HUES64 (cell line): ENCODE data around the gene MAGOHB. TPM values are rescaled to one million over a fixed set of nuclear protein-coding genes. Genes with fewer than 3 reads are reported as not detected.
"Not testable (repeated sequence)": the region's sequence is repeated elsewhere in the genome, so short reads cannot be mapped to it uniquely, and the experiment has no call there.

Experiments
- H3K27ac ChIP-seq: 2 replicates; pipeline ENCODE4 v1.7.0; 2013; ENCODE audit warnings: low read depth, low read length, inconsistent platforms
- H3K27me3 ChIP-seq: 2 replicates; pipeline ENCODE4 v1.6.1; 2013; ENCODE audit warnings: mild to moderate bottlenecking, low read length; ENCODE audit not compliant: insufficient read depth
- H3K36me3 ChIP-seq: 2 replicates; pipeline ENCODE4 v1.6.1; 2013; ENCODE audit warnings: mild to moderate bottlenecking, low read length; ENCODE audit not compliant: insufficient read depth
- H3K4me1 ChIP-seq: 2 replicates; pipeline ENCODE4 v1.6.1; 2013; ENCODE audit warnings: mild to moderate bottlenecking, low read length, moderate library complexity; ENCODE audit not compliant: insufficient read depth
- H3K4me3 ChIP-seq: 2 replicates; pipeline ENCODE4 v1.5.1; 2013; ENCODE audit warnings: mild to moderate bottlenecking, low read length, moderate library complexity
- H3K9ac ChIP-seq: 2 replicates; pipeline ENCODE4 v1.6.1; 2013; ENCODE audit warnings: mild to moderate bottlenecking, low read depth, low read length
- H3K9me3 ChIP-seq: 2 replicates; pipeline ENCODE4 v1.6.1; 2013; ENCODE audit warnings: low read depth, low read length; ENCODE audit not compliant: insufficient read depth
- WGBS: fragments of 150-250, 120-280 bp; methylation state at CpG from one replicate; pipeline ENCODE4 v1.1.7; 2013; ENCODE audit warnings: missing lambda C conversion rate; 5-methylcytosine and 5-hydroxymethylcytosine counted together
- polyA plus RNA-seq, 2 experiments: library from polyadenylated mRNA; stranded (reverse); fragments of 50-300 nt; gene quantifications; one replicate each; pipeline ENCODE4 v1.2.3, GENCODE V29; 2013

MAGOHB gene
- polyA plus RNA-seq (2013, experiment 1 of 2) = 56.2 TPM
- polyA plus RNA-seq (2013, experiment 2 of 2) = 52.7 TPM

GRCh38 chr12:10613349-10614055 is at the start of gene MAGOHB:
Gene MAGOHB (minus strand): TSS chr12:10613609. CDS start chr12:10613532, 77 bp downstream.
- Histone ChIP-seq H3K27me3 (no peaks in the 10 kb centered on the region), H3K4me1 (peaks cover 9% of the 10 kb centered on the region; the same call in 1 of the 2 replicates), H3K9ac (peak within 1 kb of the TSS; percentile 98), H3K9me3 (no peaks in the 10 kb centered on the region), H3K27ac (peak within 1 kb of the TSS; percentile 84), H3K4me3 (peak within 1 kb of the TSS; percentile 81), H3K36me3 (peaks cover 40% of the 10 kb centered on the region)
- under 1% methylated on average over 39 of the region's 45 CpGs for whole genome bisulfite sequencing

GRCh38 chr12:10661338-10661737 is 47.9 kb upstream of the MAGOHB start:
- H3K4me3 ChIP-seq = no peak overlapping the region
- H3K9me3 ChIP-seq = peaks cover 25% of the 10 kb centered on the region
- H3K36me3 ChIP-seq = no peaks in the 10 kb centered on the region
- no peaks in the 10 kb centered on the region for H3K4me1 ChIP-seq
- H3K9ac ChIP-seq = no peak overlapping the region
- H3K27me3 ChIP-seq = no peaks in the 10 kb centered on the region
- no peak overlapping the region for H3K27ac ChIP-seq
- 95% methylated on average over 3 of the region's 3 CpGs for WGBS

- no peaks in the 10 kb centered on the region for H3K27me3 ChIP-seq
- H3K9me3 ChIP-seq = peaks cover 28% of the 10 kb centered on the region
- no peaks in the 10 kb centered on the region for H3K4me1 ChIP-seq
- H3K4me3 ChIP-seq = no peak overlapping the region
- H3K36me3 ChIP-seq = no peaks in the 10 kb centered on the region
- H3K27ac ChIP-seq = no peak overlapping the region
- H3K9ac ChIP-seq = no peak overlapping the region
These were observed 40.6 kb upstream of the MAGOHB start for GRCh38 chr12:10654003-10654402.

- no peaks in the 10 kb centered on the region for H3K4me1 ChIP-seq
- no peaks in the 10 kb centered on the region for H3K36me3 ChIP-seq
- H3K27ac ChIP-seq = no peak overlapping the region
- no peak overlapping the region for H3K9ac ChIP-seq
- no peak overlapping the region for H3K4me3 ChIP-seq
- 95% methylated on average over 3 of the region's 3 CpGs for WGBS
- peaks cover 24% of the 10 kb centered on the region for H3K9me3 ChIP-seq
- no peaks in the 10 kb centered on the region for H3K27me3 ChIP-seq
These were observed 38.8 kb upstream of the MAGOHB start for GRCh38 chr12:10652192-10652591.

GRCh38 chr12:10646576-10646975 is 33.2 kb upstream of the MAGOHB start:
- peaks cover 40% of the 10 kb centered on the region for H3K9me3 ChIP-seq
- not testable (repeated sequence) for H3K27ac ChIP-seq, H3K36me3 ChIP-seq, H3K4me3 ChIP-seq, H3K27me3 ChIP-seq, H3K9ac ChIP-seq, H3K4me1 ChIP-seq

GRCh38 chr12:10645910-10646309 is 32.5 kb upstream of the MAGOHB start:
- WGBS = 88% methylated on average over 4 of the region's 4 CpGs
- Histone ChIP-seq H3K9me3 (peaks cover 40% of the 10 kb centered on the region), H3K36me3 (no peaks in the 10 kb centered on the region), H3K4me1 (no peaks in the 10 kb centered on the region), H3K27ac (no peak overlapping the region), H3K27me3 (no peaks in the 10 kb centered on the region), H3K9ac (no peak overlapping the region), H3K4me3 (no peak overlapping the region)

GRCh38 chr12:10641735-10642500 is 28.5 kb upstream of the MAGOHB start:
- Histone ChIP-seq H3K27ac (no peak overlapping the region), H3K36me3 (no peaks in the 10 kb centered on the region), H3K27me3 (no peaks in the 10 kb centered on the region), H3K4me3 (no peak overlapping the region), H3K9me3 (peaks cover 21% of the 10 kb centered on the region), H3K9ac (no peak overlapping the region), H3K4me1 (no peaks in the 10 kb centered on the region)
- WGBS = 89% methylated on average over 5 of the region's 6 CpGs

- Histone ChIP-seq H3K9ac (no peak overlapping the region), H3K27me3 (no peaks in the 10 kb centered on the region), H3K9me3 (no peaks in the 10 kb centered on the region), H3K4me3 (no peak overlapping the region), H3K36me3 (no peaks in the 10 kb centered on the region), H3K27ac (no peak overlapping the region), H3K4me1 (no peaks in the 10 kb centered on the region)
- WGBS = no CpG with 5 or more reads among the region's 1 CpG
These were observed 25.3 kb upstream of the MAGOHB start for GRCh38 chr12:10638728-10639127.

GRCh38 chr12:10636611-10637010 is 23.2 kb upstream of the MAGOHB start:
- H3K4me3 ChIP-seq = no peak overlapping the region
- no peaks in the 10 kb centered on the region for H3K9me3 ChIP-seq
- H3K9ac ChIP-seq = no peak overlapping the region
- WGBS = 88% methylated on average over 6 of the region's 6 CpGs
- no peaks in the 10 kb centered on the region for H3K4me1 ChIP-seq
- H3K27ac ChIP-seq = no peak overlapping the region
- no peaks in the 10 kb centered on the region for H3K27me3 ChIP-seq
- no peaks in the 10 kb centered on the region for H3K36me3 ChIP-seq

GRCh38 chr12:10636124-10636523 is 22.7 kb upstream of the MAGOHB start:
- 93% methylated on average over 3 of the region's 3 CpGs for WGBS
- H3K4me1 ChIP-seq = no peaks in the 10 kb centered on the region
- no peak overlapping the region for H3K9ac ChIP-seq
- no peak overlapping the region for H3K27ac ChIP-seq
- H3K9me3 ChIP-seq = no peaks in the 10 kb centered on the region
- H3K27me3 ChIP-seq = no peaks in the 10 kb centered on the region
- H3K4me3 ChIP-seq = no peak overlapping the region
- H3K36me3 ChIP-seq = no peaks in the 10 kb centered on the region

GRCh38 chr12:10635306-10635705 is 21.9 kb upstream of the MAGOHB start:
- H3K9me3 ChIP-seq = no peaks in the 10 kb centered on the region
- 88% methylated on average over 2 of the region's 2 CpGs for WGBS

More at GRCh38 chr12:10635306-10635705, 21.9 kb upstream of the MAGOHB start:
- Histone ChIP-seq H3K4me3 (no peak overlapping the region), H3K36me3 (no peaks in the 10 kb centered on the region), H3K9ac (no peak overlapping the region), H3K27me3 (no peaks in the 10 kb centered on the region), H3K27ac (no peak overlapping the region), H3K4me1 (no peaks in the 10 kb centered on the region)
